Small intestine (tissue), 7 donors: ENCODE data around the gene STAT5A. TPM values are rescaled to one million over a fixed set of nuclear protein-coding genes. Genes with fewer than 3 reads are reported as not detected.

Experiments used
- DNase-seq, 2 donors: peaks; one replicate each; pipeline versions ENCODE4 v3.0.0 to v3.0.0-alpha.2; 2013
- FAIRE-seq: peaks from 2 replicates; lab custom pipeline; 2012; peaks lifted over from hg19 to GRCh38; lab: Jason Lieb, UNC
- H3K27ac ChIP-seq, 3 donors: one replicate each; pipeline ENCODE4 v1.5.1; 2013; ENCODE audit warnings: low read length in 2 of 3, mild to moderate bottlenecking in 2 of 3, control low read depth in 1 of 3, inconsistent platforms in 1 of 3, low read depth in 1 of 3, moderate library complexity in 1 of 3
- H3K27me3 ChIP-seq, 3 donors: one replicate each; pipeline ENCODE4 v1.6.1; 2013; ENCODE audit warnings: low read length in 3 of 3, inconsistent platforms in 1 of 3; ENCODE audit not compliant: control insufficient read depth in 3 of 3, insufficient read depth in 3 of 3
- H3K36me3 ChIP-seq, 3 donors: one replicate each; pipeline ENCODE4 v1.6.1; 2013; ENCODE audit warnings: low read length in 3 of 3, inconsistent platforms in 1 of 3, low read depth in 1 of 3, mild to moderate bottlenecking in 1 of 3, moderate library complexity in 1 of 3; ENCODE audit not compliant: control insufficient read depth in 3 of 3, insufficient read depth in 2 of 3
- H3K4me1 ChIP-seq, 3 donors: one replicate each; pipeline ENCODE4 v1.6.1; 2013; ENCODE audit warnings: low read length in 2 of 3, inconsistent platforms in 1 of 3, low read depth in 1 of 3, mild to moderate bottlenecking in 1 of 3, moderate library complexity in 1 of 3; ENCODE audit not compliant: control insufficient read depth in 3 of 3, insufficient read depth in 2 of 3
- H3K4me3 ChIP-seq, 3 donors: one replicate each; pipeline ENCODE4 v1.5.1; 2013; ENCODE audit warnings: low read length in 3 of 3, control low read depth in 1 of 3, inconsistent platforms in 1 of 3, low read depth in 1 of 3, mild to moderate bottlenecking in 1 of 3, moderate library complexity in 1 of 3
- H3K9me3 ChIP-seq, 2 donors: one replicate each; pipeline ENCODE4 v1.6.1; 2013; ENCODE audit warnings: low read depth in 1 of 2, low read length in 1 of 2; ENCODE audit not compliant: control insufficient read depth in 2 of 2, insufficient read depth in 1 of 2
- WGBS, 3 donors: extraction: QIAGEN DNeasy Blood & Tissue Kit; methylation state at CpG; one replicate each; pipeline ENCODE4 v1.1.7; 2013; 5-methylcytosine and 5-hydroxymethylcytosine counted together
- polyA plus RNA-seq, 4 donors: library from polyadenylated mRNA; stranded (reverse) in 3 of 4; unstranded in 1 of 4; fragments of 200-250 nt in 3 of 4; fragments of 120-200 nt in 1 of 4; gene quantifications; one replicate each; pipeline versions ENCODE4 v1.2.1 to v1.2.3, GENCODE V29; 2013
- donor health status: healthy with polysubstance abuse.
- donor health status: control.
- donor health status: control.
- donor health status: Bipolar disorder and iron deficiency.
- donor health status: healthy.

STAT5A gene
- polyA plus RNA-seq, 4 donors, result 2.7 to 18.3 (median 12.1) TPM

- peaks cover 0 to 8% (median 0%) of the 10 kb centered on the region in 3 donors for H3K4me1 ChIP-seq
- no peaks in the 10 kb centered on the region for H3K27me3 ChIP-seq
- H3K36me3 ChIP-seq, result peaks cover 0 to 4% (median 0%) of the 10 kb centered on the region in 3 donors
- FAIRE-seq (no peak), DNase-seq (no peak)
- H3K4me3 ChIP-seq, result no peak overlapping the region
- H3K9me3 ChIP-seq, result no peaks in the 10 kb centered on the region
- H3K27ac ChIP-seq, result peak overlapping the region in 1 of 3 donors; percentile 70
- 73 to 85% (median 76%) methylated on average over 7 of the region's 7 CpGs for WGBS, 3 donors
These were observed 41.8 kb upstream of the STAT5A start for GRCh38 chr17:42246515-42246914.

- H3K4me3 ChIP-seq, result no peak overlapping the region
- no peaks in the 10 kb centered on the region for H3K9me3 ChIP-seq
- WGBS, 3 donors, result 94 to 99% (median 96%) methylated on average over 5 of the region's 5 CpGs
- peaks cover 0 to 4% (median 0%) of the 10 kb centered on the region in 3 donors for H3K36me3 ChIP-seq
- H3K4me1 ChIP-seq, result peaks cover 0 to 8% (median 0%) of the 10 kb centered on the region in 3 donors
- FAIRE-seq (no peak), DNase-seq (no peak)
- H3K27ac ChIP-seq, result peak overlapping the region in 1 of 3 donors; percentile 90
- no peaks in the 10 kb centered on the region for H3K27me3 ChIP-seq
These were observed 40.6 kb upstream of the STAT5A start for GRCh38 chr17:42247734-42248133.

GRCh38 chr17:42248351-42249179 is 39.7 kb upstream of the STAT5A start:
- peak overlapping the region; percentile 50 to 90 (median 76) for H3K27ac ChIP-seq
- H3K27me3 ChIP-seq, result no peaks in the 10 kb centered on the region
- no peak overlapping the region for H3K4me3 ChIP-seq
- peaks cover 0 to 4% (median 0%) of the 10 kb centered on the region in 3 donors for H3K36me3 ChIP-seq
- no peak for FAIRE-seq
- H3K9me3 ChIP-seq, result no peaks in the 10 kb centered on the region
- peak; percentile 64 to 68 for DNase-seq
- WGBS, 3 donors, result 32 to 74% (median 56%) methylated on average over 13 of the region's 13 CpGs
- H3K4me1 ChIP-seq, result peaks cover 0 to 13% (median 0%) of the 10 kb centered on the region in 3 donors

- Histone ChIP-seq H3K4me3 (no peak overlapping the region), H3K4me1 (peaks cover 0 to 14% (median 0%) of the 10 kb centered on the region in 3 donors), H3K9me3 (no peaks in the 10 kb centered on the region), H3K27ac (peak overlapping the region in 1 of 3 donors; percentile 57), H3K36me3 (peaks cover 0 to 4% (median 0%) of the 10 kb centered on the region in 3 donors), H3K27me3 (no peaks in the 10 kb centered on the region)
- FAIRE-seq (no peak), DNase-seq (peak in 1 of 2 donors; percentile 31)
- WGBS, 3 donors, result 72 to 86% (median 76%) methylated on average over 14 of the region's 14 CpGs
These were observed 38.4 kb upstream of the STAT5A start for GRCh38 chr17:42249681-42250446.

- FAIRE-seq (no peak), DNase-seq (no peak)
- 53 to 72% (median 68%) methylated on average over 2 of the region's 2 CpGs for WGBS, 3 donors
- Histone ChIP-seq H3K4me1 (peaks cover 0 to 14% (median 2%) of the 10 kb centered on the region in 3 donors), H3K36me3 (peaks cover 0 to 4% (median 0%) of the 10 kb centered on the region in 3 donors), H3K9me3 (no peaks in the 10 kb centered on the region), H3K4me3 (no peak overlapping the region), H3K27ac (peak overlapping the region in 1 of 3 donors; percentile 20), H3K27me3 (no peaks in the 10 kb centered on the region)
These were observed 37.2 kb upstream of the STAT5A start for GRCh38 chr17:42251115-42251514.

GRCh38 chr17:42252597-42253550 is 35.4 kb upstream of the STAT5A start:
- no peaks in the 10 kb centered on the region for H3K27me3 ChIP-seq
- H3K9me3 ChIP-seq, result no peaks in the 10 kb centered on the region
- H3K36me3 ChIP-seq, result no peaks in the 10 kb centered on the region
- H3K4me1 ChIP-seq, result peaks cover 0 to 10% (median 3%) of the 10 kb centered on the region in 3 donors
- no peak overlapping the region for H3K4me3 ChIP-seq
- whole genome bisulfite sequencing, 3 donors, result 35 to 49% (median 43%) methylated on average over 4 of the region's 4 CpGs
- no peak overlapping the region for H3K27ac ChIP-seq
- FAIRE-seq, result no peak
- DNase-seq, result no peak

- Histone ChIP-seq H3K27me3 (no peaks in the 10 kb centered on the region), H3K9me3 (no peaks in the 10 kb centered on the region), H3K27ac (no peak overlapping the region), H3K4me3 (no peak overlapping the region), H3K36me3 (no peaks in the 10 kb centered on the region), H3K4me1 (peaks cover 0 to 10% (median 3%) of the 10 kb centered on the region in 3 donors)
- FAIRE-seq (no peak), DNase-seq (no peak)
- WGBS, 3 donors, result 93 to 98% (median 96%) methylated on average over 5 of the region's 5 CpGs
These were observed 34.7 kb upstream of the STAT5A start for GRCh38 chr17:42253578-42253977.
